Activated CD8-positive, alpha-beta T cell treated with anti-CD3 and anti-CD28 coated beads for 36 hours (primary cell): ENCODE data around the gene COG1. TPM values are rescaled to one million over a fixed set of nuclear protein-coding genes. Genes with fewer than 3 reads are reported as not detected.

Experiments
- ATAC-seq: fragments of 200-7000 bp; cut with Tn5 transposase; one replicate; pipeline ENCODE4 v1.10.0; 2021; ENCODE audit warnings: mild to moderate bottlenecking, moderate library complexity
- CTCF ChIA-PET: fragments of 350-600 bp; sonication (Branson Sonifier 250); formaldehyde crosslinking; loops from one replicate; lab custom pipeline; 2021; ENCODE audit warnings: antibody characterized with exemption; lab: Charles Lee
- POLR2A ChIA-PET: fragments of 350-600 bp; sonication (Branson Sonifier 250); formaldehyde crosslinking; loops from one replicate; lab custom pipeline; 2021; ENCODE audit warnings: antibody characterized with exemption; lab: Charles Lee
- DNase-seq: peaks from one replicate; pipeline ENCODE4 v3.0.0-alpha.2; 2020
- H3K27ac Mint-ChIP-seq: one replicate; pipeline ENCODE4 v1.8.0; 2021; ENCODE audit warnings: mild to moderate bottlenecking, mixed read lengths
- H3K27me3 Mint-ChIP-seq: one replicate; pipeline ENCODE4 v1.8.0; 2021; ENCODE audit warnings: mixed read lengths
- H3K36me3 Mint-ChIP-seq: one replicate; pipeline ENCODE4 v1.8.0; 2021; ENCODE audit warnings: low read depth, mixed read lengths
- H3K4me1 Mint-ChIP-seq: one replicate; pipeline ENCODE4 v1.8.0; 2021; ENCODE audit warnings: low read depth, mixed read lengths
- H3K4me3 Mint-ChIP-seq: one replicate; pipeline ENCODE4 v1.8.0; 2021; ENCODE audit warnings: mild to moderate bottlenecking, moderate library complexity, mixed read lengths
- H3K9me3 Mint-ChIP-seq: one replicate; pipeline ENCODE4 v1.8.0; 2021; ENCODE audit warnings: mixed read lengths
- intact Hi-C: fragments of 100-400 bp; cut with micrococcal nuclease; formaldehyde crosslinking; loops from one replicate; pipeline ENCODE4 v1.10.0; 2022
- total RNA-seq, 2 experiments: library from RNA; stranded (reverse); gene quantifications; one replicate each; pipeline ENCODE4 v1.2.3, GENCODE V29; 2021
- TF ChIP-seq, protein P1 (sequence below): fragments of 200-600 bp; IDR thresholded peaks from one replicate; pipeline ENCODE4 v1.8.0; 2022; ENCODE audit warnings: antibody characterized with exemption, mild to moderate bottlenecking

Gene COG1
- total RNA-seq, 2 experiments from 2014 or later: 24.6 to 27.9 TPM

DNA sequence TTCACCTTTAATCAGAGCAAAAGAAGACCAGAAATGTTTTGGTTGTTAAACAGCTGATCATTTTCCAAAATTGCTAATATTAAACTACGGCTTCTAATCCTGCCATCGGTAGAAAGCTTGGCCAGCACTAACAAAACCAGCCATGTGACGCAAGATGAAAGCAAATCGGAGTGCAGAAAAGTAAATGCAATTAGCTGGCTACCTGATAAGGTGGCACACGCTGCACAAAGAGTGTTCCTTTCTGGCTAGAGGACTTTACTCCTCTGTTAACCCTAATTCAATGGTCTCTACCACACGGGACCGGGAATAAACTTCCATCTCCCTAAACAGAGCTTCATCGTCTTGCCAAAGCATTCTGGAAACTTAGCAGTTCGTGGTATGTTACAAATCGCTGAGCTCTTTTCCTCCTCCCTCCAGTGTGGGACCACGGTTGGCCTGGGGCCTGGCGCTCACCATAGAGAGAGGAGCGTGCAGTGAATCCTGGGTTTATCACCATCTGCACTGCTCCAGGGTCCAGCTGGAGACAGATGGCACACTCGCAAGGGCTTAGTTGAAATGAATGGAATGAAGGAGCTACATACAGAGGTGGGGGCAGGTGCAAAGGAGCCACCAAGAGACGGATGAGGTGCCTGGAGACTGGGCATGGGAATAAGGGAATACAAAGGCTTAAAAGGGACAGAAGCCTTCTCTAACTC is 10.1 kb upstream of the COG1 start:
- H3K4me1 Mint-ChIP-seq: no peaks in the 10 kb centered on the region
- ChIA-PET POLR2A (no interaction called here), CTCF (interaction anchor here (1.1 to 1.4 kb wide), 2 partner anchors 9 to 26 kb away, joined by 3 read pairs; no protein-coding TSS in a partner anchor)
- intact Hi-C loops: no loop called here
- no peak overlapping the region for H3K27ac Mint-ChIP-seq
- ATAC-seq (no peak), DNase-seq (no peak)
- H3K4me3 Mint-ChIP-seq: no peak overlapping the region
- H3K9me3 Mint-ChIP-seq: no peaks in the 10 kb centered on the region
- no peaks in the 10 kb centered on the region for H3K27me3 Mint-ChIP-seq
- H3K36me3 Mint-ChIP-seq: no peaks in the 10 kb centered on the region
- TF ChIP-seq, protein P1, sequence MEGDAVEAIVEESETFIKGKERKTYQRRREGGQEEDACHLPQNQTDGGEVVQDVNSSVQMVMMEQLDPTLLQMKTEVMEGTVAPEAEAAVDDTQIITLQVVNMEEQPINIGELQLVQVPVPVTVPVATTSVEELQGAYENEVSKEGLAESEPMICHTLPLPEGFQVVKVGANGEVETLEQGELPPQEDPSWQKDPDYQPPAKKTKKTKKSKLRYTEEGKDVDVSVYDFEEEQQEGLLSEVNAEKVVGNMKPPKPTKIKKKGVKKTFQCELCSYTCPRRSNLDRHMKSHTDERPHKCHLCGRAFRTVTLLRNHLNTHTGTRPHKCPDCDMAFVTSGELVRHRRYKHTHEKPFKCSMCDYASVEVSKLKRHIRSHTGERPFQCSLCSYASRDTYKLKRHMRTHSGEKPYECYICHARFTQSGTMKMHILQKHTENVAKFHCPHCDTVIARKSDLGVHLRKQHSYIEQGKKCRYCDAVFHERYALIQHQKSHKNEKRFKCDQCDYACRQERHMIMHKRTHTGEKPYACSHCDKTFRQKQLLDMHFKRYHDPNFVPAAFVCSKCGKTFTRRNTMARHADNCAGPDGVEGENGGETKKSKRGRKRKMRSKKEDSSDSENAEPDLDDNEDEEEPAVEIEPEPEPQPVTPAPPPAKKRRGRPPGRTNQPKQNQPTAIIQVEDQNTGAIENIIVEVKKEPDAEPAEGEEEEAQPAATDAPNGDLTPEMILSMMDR: no peak

DNA sequence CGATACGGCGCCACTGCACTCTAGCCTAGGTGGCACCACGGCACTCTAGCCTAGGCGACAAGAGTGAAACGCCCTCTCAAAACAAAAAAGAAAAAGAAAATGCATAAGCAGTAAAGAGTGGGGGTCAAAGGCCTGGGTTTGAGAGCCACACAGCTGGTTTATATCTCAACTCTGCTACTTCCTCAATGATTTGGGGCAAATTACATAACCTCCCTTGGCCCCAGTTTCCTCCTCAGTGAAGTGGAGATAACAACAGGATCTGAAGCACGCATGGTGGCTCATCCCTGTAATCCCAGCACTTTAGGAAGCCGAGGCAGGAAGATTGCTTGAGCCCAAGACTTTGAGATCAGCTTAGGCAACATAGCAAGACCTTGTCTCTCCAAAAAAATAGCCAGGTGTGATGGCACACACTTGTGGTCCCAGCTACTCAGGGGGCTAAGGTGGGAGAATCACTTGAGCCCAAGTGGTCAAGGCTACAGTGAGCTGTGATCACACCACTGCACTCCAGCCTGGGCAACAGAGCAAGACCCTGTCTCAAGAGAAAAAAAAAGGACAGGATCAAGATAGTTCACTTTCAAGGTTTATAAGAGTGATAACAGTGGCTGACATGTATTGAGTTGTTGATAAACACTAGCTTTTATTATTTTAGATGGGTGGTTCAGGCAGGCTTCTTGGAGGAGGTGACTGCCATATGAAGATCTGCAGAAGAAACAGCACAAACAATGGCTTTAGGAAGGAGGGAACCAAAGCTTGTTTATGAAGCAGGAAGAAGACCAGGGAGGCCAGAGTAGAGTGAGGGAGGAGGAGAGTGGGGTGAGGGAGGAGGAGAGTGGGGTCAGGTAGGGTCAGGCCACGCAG is 8.5 kb upstream of the COG1 start:
- intact Hi-C loops: no loop called here
- Mint-ChIP-seq H3K4me3 (no peak overlapping the region), H3K27ac (no peak overlapping the region), H3K9me3 (no peaks in the 10 kb centered on the region), H3K36me3 (peaks cover 4% of the 10 kb centered on the region), H3K4me1 (peaks cover under 1% of the 10 kb centered on the region), H3K27me3 (no peaks in the 10 kb centered on the region)
- TF ChIP-seq, protein P1: no peak
- ATAC-seq: no peak
- no peak for DNase-seq
- CTCF ChIA-PET: no interaction called here
- POLR2A ChIA-PET: no interaction called here

DNA sequence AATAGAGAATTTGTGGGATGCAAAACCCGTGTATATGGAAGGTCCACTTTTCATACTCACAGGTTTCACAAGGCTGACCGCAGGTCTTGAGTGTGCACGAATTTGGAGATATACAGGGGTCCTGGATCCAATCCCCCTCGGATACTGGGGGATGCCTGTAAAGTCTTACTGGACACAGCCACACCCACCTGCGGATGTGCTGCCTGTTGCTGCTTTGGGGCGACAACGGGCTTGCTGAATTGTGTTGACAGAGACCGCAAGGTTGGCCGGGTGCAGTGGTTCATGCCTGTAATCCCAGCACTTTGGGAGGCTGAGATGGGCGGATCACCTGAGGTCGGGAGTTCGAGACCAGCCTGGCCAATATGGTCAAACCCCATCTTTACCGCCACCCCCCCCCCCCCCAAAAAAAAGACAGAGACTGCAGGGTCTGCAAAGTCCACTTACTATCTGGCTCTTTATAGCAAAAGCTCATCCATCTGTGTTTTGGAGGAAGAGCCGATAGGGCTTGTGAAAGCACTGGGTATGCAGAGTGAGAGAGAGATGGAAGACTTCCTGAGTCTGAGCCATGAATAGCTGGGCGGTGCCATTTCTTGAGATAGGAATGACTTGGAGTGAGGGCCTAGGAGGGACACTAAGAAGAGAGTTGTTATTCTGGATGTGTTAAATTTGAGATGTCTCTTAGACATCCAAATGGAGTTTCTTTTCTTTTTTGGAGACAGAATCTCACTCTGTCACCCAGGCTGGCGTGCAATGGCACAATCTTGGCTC is 6.4 kb upstream of the COG1 start:
- Mint-ChIP-seq H3K9me3 (no peaks in the 10 kb centered on the region), H3K4me3 (no peak overlapping the region), H3K27ac (no peak overlapping the region), H3K4me1 (peaks cover 4% of the 10 kb centered on the region), H3K27me3 (no peaks in the 10 kb centered on the region), H3K36me3 (peaks cover 6% of the 10 kb centered on the region)
- ATAC-seq: no peak
- ChIA-PET CTCF (no interaction called here), POLR2A (interaction anchor here (0.7 kb wide), 1 partner anchor 1408 kb away, joined by 3 read pairs; no protein-coding TSS in a partner anchor)
- TF ChIP-seq, protein P1: no peak
- DNase-seq: no peak
- intact Hi-C loops: no loop called here

DNA sequence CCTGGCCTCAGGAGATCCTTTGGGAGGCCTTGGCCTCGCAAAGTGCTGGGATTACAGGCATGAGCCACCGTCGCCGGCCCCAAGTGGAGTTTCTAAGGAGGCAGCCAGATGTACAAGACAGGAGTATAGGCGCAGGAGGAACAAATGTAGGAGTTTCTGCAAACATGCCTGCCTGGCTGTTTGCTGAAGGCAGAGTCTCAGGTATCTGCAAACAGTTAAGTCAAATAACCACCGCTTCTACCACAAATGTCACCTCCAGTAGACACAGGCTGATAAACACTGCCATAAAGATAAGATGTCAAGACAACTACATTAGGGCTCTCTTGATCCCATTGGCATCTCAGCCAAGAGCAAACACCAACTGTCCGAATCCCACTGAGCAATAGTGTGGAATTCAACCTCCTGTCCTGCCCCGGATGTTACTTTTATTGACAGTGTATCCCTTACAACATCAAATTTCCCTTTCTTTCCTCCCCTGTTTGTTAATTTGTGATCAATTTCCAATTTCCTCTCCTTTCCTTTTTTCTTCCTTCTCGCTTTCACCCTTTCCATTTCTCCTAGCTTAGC is 5.6 kb upstream of the COG1 start:
- CTCF ChIA-PET: interaction anchor here (5.8 kb wide), 1 partner anchor 460 kb away, joined by 47 read pairs; no protein-coding TSS in a partner anchor
- intact Hi-C loops: no loop called here
- Mint-ChIP-seq H3K36me3 (peaks cover 8% of the 10 kb centered on the region), H3K4me1 (peaks cover 4% of the 10 kb centered on the region), H3K4me3 (no peak overlapping the region), H3K9me3 (no peaks in the 10 kb centered on the region), H3K27me3 (no peaks in the 10 kb centered on the region), H3K27ac (no peak overlapping the region)
- POLR2A ChIA-PET: interaction anchor here (0.7 kb wide), 1 partner anchor 1407 kb away, joined by 3 read pairs; no protein-coding TSS in a partner anchor
- no peak for DNase-seq
- TF ChIP-seq, protein P1: no peak
- ATAC-seq: no peak
